ENCODE results near the gene UVRAG.

GRCh38 chr11:75831915-75832502, 17.0 kb downstream of the UVRAG start:
- TF ChIP-seq CTCF (IDR thresholded peaks at IDR 0.05) = no peak
- TF ChIP-seq EZH2 (IDR thresholded peaks at IDR 0.05) = no peak

All from neural progenitor cell (in vitro differentiated cells).